ENCODE data around the gene PRDX5. TPM values are rescaled to one million over a fixed set of nuclear protein-coding genes. Genes with fewer than 3 reads are reported as not detected.

Gene PRDX5
- 100 to 1,000 TPM in 3 of 4 donors, 10 to 100 TPM in 1; 97.1 to 156 (median 113) TPM for total RNA-seq

DNA sequence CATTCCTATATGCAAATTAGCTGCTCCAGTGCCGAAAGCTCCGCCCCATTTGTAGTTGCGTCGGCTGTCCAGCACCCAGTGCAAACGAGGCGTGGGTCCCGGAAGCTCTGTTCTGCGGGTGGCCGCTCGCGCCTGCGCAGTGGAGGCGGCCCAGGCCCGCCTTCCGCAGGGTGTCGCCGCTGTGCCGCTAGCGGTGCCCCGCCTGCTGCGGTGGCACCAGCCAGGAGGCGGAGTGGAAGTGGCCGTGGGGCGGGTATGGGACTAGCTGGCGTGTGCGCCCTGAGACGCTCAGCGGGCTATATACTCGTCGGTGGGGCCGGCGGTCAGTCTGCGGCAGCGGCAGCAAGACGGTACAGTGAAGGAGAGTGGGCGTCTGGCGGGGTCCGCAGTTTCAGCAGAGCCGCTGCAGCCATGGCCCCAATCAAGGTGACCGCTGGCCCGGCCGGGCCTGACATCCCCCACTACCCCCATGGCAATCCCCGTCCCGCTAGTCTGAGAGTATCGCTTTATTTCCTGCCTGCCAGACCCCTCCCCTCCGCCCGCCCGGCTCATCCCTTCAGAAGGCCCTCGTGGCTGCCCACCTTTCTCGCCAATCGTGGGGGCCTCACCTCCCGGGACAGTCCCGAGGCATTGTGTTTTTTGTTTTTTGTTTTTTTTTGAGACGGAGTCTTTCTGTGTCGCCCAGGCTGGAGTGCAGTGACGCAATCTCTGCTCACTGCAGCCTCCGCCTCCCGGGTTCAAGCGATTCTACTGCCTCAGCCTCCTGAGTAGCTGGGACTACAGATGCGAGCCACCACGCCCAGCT is at the start of gene PRDX5:
TSS of gene PRDX5 (plus strand) at position 161 of the 805 bp plus-strand sequence. CDS start at position 256, 95 bp downstream.
- TF ChIP-seq CTCF (IDR thresholded peaks at IDR 0.05) (peak; percentile 44 to 80 (median 54)), POLR2A (IDR thresholded peaks at IDR 0.05) (peak; percentile 79 to 94)
- Histone ChIP-seq H3K4me1 (no peaks in the 10 kb centered on the region), H3K27me3 (no peaks in the 10 kb centered on the region), H3K27ac (peak within 1 kb of the TSS; percentile 97 to 98), H3K9me3 (no peaks in the 10 kb centered on the region), H3K36me3 (no peaks in the 10 kb centered on the region), H3K4me3 (peak within 1 kb of the TSS; percentile 74 to 75)
- intact Hi-C loops (cut with DNase I; ENCODE audit: low total_unique reads), result no loop called here
- peak; percentile 94 to 97 for DNase-seq

DNA sequence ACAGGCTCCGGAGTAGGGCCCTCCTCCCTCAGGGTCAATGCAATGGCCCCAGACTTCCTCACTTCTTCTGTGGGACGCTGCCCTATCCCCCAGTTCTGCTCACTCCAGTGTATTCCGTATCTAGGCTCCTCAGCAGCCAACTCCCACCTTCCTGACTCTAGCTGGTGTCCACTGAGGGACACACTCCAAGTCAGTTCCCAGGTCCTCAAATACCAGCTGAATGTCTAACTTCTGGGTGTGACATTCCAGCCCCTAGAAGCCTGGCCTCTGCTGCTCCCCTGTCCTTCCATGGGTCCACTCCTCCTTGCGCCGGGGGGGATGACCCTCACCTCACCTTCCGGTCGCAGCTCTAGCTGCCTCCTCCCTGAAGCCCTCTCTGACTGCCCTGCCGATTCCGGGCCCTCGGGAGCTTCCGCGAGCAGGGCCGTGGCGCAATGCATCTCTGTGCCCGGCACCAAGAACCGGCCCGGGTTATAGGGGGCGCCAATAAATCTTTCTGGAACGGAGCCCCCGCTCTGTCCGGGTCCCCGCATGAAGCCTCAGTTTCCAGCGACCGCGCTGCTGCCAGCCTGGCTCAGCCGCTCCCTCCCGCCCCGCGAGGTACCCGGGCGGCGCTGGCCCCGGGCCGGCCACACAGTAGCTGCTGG is 48.9 kb upstream of the PRDX5 start:
- H3K27me3 ChIP-seq, result no peaks in the 10 kb centered on the region
- intact Hi-C loops (cut with DNase I; ENCODE audit: low total_unique reads), result no loop called here
- H3K4me3 ChIP-seq, result peak overlapping the region; percentile 63 to 75
- H3K4me1 ChIP-seq, result peaks cover 0 to 11% of the 10 kb centered on the region in 2 donors
- peak overlapping the region; percentile 91 to 97 for H3K27ac ChIP-seq
- H3K9me3 ChIP-seq, result no peaks in the 10 kb centered on the region
- no peaks in the 10 kb centered on the region for H3K36me3 ChIP-seq
- TF ChIP-seq CTCF (IDR thresholded peaks at IDR 0.05) (no peak), POLR2A (IDR thresholded peaks at IDR 0.05) (peak in 1 of 2 donors; percentile 28)
- DNase-seq, result peak; percentile 71 to 77

GRCh38 chr11:64269540-64270220 is 48.2 kb upstream of the PRDX5 start:
- H3K27me3 ChIP-seq, result no peaks in the 10 kb centered on the region
- peak overlapping the region; percentile 91 to 97 for H3K27ac ChIP-seq
- H3K4me3 ChIP-seq, result peak overlapping the region; percentile 71 to 75
- intact Hi-C loops (cut with DNase I; ENCODE audit: low total_unique reads), result no loop called here
- H3K4me1 ChIP-seq, result peaks cover 0 to 11% of the 10 kb centered on the region in 2 donors
- TF ChIP-seq CTCF (IDR thresholded peaks at IDR 0.05) (peak in 2 of 4 experiments; percentile 29 to 38), POLR2A (IDR thresholded peaks at IDR 0.05) (peak; percentile 9 to 58)
- H3K9me3 ChIP-seq, result no peaks in the 10 kb centered on the region
- peak; percentile 98 to 99 for DNase-seq
- H3K36me3 ChIP-seq, result no peaks in the 10 kb centered on the region

DNA sequence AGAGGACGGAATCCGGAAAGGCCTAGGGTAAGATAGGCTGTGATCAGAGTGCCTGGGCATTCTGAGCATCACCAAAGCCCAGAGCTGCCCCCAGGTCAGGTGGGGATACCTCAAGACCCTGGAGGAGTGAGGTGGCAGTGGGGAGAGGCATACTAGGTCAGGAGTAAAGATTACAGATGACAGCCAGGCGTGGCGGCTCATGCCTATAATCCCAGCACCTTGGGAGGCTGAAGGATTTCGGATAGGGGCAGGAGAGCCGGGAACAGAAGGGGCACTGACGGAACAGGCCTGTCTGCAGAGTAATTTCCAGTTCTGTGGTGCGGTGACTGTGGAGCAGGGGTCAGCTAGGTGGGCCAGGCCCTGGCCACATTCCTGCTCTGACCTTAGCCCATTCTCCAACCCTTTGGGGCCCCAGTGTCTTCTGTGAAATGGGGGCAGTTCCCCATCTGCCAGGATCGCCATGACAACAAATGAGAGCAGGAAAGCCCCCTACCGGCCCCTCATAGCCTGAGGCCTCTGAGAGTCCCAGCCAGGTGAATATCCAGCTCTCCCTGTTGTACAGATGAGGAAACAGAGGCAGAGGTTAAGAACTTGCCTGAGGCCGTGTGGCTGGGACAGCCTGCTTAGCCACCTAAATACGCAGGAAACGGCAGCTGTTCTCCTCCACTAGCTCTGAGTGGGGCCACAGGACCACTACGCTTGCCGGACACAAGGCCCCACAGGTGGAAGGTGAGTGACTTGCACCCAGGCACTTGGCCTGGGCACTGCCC is 42.7 kb upstream of the PRDX5 start:
- intact Hi-C loops (cut with DNase I; ENCODE audit: low total_unique reads), result no loop called here
- Histone ChIP-seq H3K4me1 (no peaks in the 10 kb centered on the region), H3K36me3 (no peaks in the 10 kb centered on the region), H3K27ac (no peak overlapping the region), H3K4me3 (no peak overlapping the region), H3K9me3 (no peaks in the 10 kb centered on the region), H3K27me3 (no peaks in the 10 kb centered on the region)
- no peak for TF ChIP-seq POLR2A (IDR thresholded peaks at IDR 0.05)
- TF ChIP-seq CTCF (IDR thresholded peaks at IDR 0.05), result no peak
- no peak for DNase-seq

Measured in uterus (tissue), 4 donors.